GM12874 (cell line): Measurements from ENCODE around the gene SSH3.

Source experiments
- CTCF ChIP-seq: IDR thresholded peaks from 2 replicates; pipeline ENCODE4 v1.5.1; 2011; ENCODE audit warnings: low read depth, mild to moderate bottlenecking, control low read depth, low read length, moderate library complexity; ENCODE audit not compliant: insufficient read depth

SSH3 gene

GRCh38 chr11:67261640-67261945 is 41.7 kb upstream of the SSH3 start:
- no peak for TF ChIP-seq CTCF

GRCh38 chr11:67261946-67262681 is 41.2 kb upstream of the SSH3 start:
- no peak for TF ChIP-seq CTCF

- TF ChIP-seq CTCF: peak; percentile 83
Measured at GRCh38 chr11:67262731-67263675, 40.3 kb upstream of the SSH3 start.

GRCh38 chr11:67264260-67264659 is 39.1 kb upstream of the SSH3 start:
- no peak for TF ChIP-seq CTCF

- TF ChIP-seq CTCF: no peak
Measured at GRCh38 chr11:67264877-67265632, 38.3 kb upstream of the SSH3 start.

GRCh38 chr11:67265633-67266448 is 37.5 kb upstream of the SSH3 start:
- TF ChIP-seq CTCF: peak; percentile 89
